ENCODE data around the gene LRP1.

LRP1 gene

DNA sequence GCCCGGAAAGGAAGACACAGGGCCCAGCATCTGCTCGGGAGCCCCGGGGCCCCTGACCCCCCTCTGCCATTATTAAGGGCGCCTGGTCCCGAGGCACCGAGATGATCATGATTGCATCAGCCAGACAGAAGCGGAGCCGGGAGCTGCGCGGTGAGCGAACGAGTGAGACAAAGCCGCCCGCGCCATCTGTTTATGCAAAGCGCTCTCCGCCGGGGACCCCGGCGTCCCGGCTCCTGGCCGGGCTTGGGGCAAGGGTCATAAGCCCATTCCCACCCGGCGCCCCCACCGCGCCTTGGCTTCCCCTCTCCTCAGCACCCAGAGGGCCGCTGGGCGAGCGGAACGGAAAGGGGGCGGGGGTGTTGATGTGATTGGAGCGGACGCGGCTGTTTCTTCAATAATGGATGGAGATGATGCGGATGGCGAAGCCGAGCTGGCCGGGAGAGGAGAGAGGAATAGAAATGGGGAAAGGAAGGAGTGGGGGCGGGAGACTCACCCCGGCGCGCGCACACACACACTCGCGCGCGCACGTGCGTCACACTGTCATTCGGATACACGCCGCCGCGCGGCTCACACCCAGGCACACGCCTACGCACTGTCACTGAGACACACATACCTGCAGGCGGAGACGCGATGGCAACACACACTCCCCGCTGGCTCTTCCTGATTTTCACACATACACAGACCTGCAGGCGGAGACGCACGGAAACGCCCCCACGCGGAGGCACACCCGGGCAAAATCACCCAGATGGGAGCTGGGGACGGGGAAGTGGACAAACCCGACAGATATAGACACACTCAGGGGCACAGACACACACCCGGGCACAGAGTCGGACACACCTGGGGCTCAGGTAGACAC lies 112.0 kb downstream of the LRP1 start:
- DNase-seq (ENCODE audit: low read depth, low spot score), result no peak
- H3K27ac ChIP-seq, result peak overlapping the region; percentile 79

- no peak for DNase-seq (ENCODE audit: low read depth, low spot score)
Observed at GRCh38 chr12:57240926-57241401, 112.7 kb downstream of the LRP1 start.

DNA sequence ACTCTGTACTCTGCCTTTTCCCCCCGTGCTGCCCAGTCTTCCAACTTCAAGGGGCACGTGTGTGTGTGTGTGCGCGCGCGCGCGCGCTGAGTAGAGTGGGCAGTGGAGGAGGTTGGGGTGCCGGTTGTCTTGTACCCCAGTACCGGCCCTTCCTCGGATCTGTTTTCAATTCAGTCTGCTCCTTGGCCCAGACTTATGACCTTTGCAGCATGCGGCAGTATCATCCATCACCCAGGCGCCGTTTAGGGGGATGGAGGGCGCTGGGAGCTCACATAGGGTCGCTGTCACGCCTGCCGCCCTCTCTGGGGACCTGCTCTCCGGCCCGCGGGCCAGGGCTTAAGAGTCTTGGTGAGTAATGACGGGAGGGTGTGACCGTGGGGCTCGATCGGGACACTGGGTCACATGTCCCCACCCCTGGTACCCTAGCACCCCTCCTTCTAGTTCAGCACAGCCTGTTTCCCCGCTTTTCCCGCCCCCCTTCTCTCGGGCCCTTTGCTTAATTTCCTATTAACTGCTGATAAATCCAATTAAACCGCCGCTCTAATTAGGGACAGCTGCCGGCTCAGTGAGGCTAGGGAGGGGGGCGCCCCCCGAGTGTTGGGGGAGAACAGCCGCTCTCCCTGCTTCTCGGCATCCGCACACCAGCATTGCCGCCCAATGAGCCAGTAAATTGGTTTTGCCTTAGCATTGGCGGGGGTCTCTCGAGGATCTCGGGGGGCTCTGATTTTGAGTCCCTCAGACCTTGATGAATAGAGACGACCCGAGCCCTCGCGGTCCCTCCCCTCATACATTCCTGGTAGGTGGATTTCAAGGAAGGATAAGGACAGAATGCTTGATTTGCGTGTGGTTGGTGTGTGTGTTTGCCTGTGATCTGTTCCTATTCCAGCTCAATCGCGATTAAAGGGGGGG lies 113.4 kb downstream of the LRP1 start:
- H3K27ac ChIP-seq, result no peak overlapping the region
- DNase-seq (ENCODE audit: low read depth, low spot score), result no peak

More at GRCh38 chr12:57240926-57241401, 112.7 kb downstream of the LRP1 start:
- H3K27ac ChIP-seq, result peak overlapping the region; percentile 79

DNA sequence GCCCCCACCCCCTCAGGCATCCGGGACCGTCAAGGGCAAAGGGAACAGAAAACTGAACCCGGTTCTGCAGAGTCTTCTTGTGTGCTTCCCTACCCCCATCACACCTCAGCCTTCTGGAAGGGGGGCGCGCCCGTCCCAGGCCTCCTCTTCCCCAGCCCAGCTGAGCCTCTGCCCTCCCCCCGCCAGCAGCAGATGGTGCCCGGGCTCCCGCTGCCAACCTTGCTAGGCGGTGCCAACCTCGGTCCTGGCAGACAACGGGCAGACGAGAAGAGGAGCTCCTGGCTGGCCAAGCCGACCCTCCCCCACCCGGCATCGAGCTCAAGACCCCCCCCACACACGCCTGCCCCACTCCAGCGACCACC lies 114.0 kb downstream of the LRP1 start:
- no peak for DNase-seq (ENCODE audit: low read depth, low spot score)
- no peak overlapping the region for H3K27ac ChIP-seq

GRCh38 chr12:57242691-57243454 lies 114.6 kb downstream of the LRP1 start:
- DNase-seq (ENCODE audit: low read depth, low spot score), result no peak
- no peak overlapping the region for H3K27ac ChIP-seq

GRCh38 chr12:57243521-57244311 lies 115.4 kb downstream of the LRP1 start:
- DNase-seq (ENCODE audit: low read depth, low spot score), result no peak
- no peak overlapping the region for H3K27ac ChIP-seq

GRCh38 chr12:57244312-57244696 lies 116.0 kb downstream of the LRP1 start:
- H3K27ac ChIP-seq, result no peak overlapping the region
- no peak for DNase-seq (ENCODE audit: low read depth, low spot score)

- no peak overlapping the region for H3K27ac ChIP-seq
- no peak for DNase-seq (ENCODE audit: low read depth, low spot score)
Observed at GRCh38 chr12:57247041-57247440, 118.8 kb downstream of the LRP1 start.

DNA sequence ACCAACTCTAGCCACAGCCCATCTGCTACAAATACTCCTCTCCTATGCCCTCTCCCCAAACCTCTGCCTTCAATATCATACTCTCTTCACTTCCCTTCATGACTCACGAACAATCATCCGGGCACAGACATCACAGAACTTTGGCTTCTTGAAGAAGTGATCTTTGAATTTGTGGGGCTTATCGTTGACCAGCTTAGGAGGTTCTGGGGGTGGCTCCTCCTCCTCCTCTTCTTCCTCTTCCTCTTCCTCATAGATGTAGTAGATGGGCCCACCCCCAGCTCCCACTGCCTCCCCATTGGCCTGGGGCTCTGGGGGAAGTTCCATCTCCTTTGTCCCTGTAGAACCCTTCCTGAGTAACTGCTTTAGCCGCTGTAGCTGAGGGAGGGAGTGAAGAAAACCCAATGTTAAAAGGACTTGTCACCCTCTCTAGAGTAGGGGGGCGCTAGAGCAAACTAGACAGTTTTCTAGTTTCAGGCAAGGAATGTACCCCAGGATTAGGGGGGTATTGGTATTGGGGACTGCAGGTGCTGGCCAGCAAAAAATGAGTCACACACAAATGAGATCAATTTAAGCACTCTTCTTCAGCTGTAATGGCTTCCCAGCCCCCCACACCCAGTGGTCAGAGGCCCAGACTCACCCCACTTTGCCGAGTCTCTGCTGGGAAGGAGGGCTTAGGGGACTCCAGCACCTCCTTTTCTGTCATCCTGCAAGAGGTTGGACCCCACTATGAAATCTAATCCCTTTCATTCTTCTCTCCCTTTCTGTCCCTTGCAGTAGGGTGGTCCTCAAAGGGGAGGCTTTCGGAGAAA lies 120.9 kb downstream of the LRP1 start:
- H3K27ac ChIP-seq, result no peak overlapping the region
- no peak for DNase-seq (ENCODE audit: low read depth, low spot score)

GRCh38 chr12:57250541-57250940 lies 122.3 kb downstream of the LRP1 start:
- H3K27ac ChIP-seq, result no peak overlapping the region

GRCh38 chr12:57250956-57251355 lies 122.7 kb downstream of the LRP1 start, which contains the start of gene STAC3:
Gene STAC3, minus strand, starts transcription at chr12:57251187. Its CDS starts 1,551 bp downstream, at chr12:57249636.
- H3K27ac ChIP-seq, result no peak within 1 kb of the TSS
- no peak for DNase-seq (ENCODE audit: low read depth, low spot score)

More at GRCh38 chr12:57250541-57250940, 122.3 kb downstream of the LRP1 start:
- no peak for DNase-seq (ENCODE audit: low read depth, low spot score)

DNA sequence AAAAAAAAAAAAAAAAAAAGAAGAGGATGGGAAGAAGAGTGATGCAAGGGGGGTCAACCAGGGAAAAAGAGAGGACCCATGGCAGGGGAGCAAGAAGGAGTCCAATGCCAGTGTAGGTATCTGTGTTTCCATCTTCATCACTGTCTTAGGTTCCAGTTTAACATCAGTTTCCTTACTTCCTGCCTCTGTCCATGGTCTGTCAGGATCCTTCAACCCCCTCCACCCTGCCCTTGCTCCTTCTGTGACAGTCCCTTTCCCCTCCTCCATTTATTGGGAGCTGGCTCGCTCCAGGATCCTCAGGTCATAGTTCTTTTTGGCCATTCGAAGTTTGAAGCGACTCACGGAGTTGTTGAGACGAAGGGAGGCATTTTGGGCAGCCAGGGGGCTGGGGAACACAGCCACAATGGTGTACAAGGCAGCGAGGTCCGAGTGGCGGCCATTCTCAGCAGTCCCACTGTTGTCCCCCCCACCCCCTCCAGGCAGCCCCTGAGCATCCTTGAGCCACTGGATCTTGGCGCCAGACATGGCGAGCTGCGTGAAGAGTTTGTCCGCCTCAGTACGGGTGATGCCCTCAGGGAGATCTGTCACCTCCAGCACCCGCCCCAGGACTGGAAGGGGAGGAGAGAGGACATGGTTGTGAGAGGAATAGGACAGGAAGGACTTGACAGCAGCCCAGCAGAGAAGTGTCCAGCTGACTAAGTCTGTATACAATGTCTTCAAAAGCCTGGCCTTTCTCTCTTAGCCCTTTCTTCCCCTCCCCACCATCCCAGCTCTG lies 126.4 kb downstream of the LRP1 start:
- no peak overlapping the region for H3K27ac ChIP-seq

DNA sequence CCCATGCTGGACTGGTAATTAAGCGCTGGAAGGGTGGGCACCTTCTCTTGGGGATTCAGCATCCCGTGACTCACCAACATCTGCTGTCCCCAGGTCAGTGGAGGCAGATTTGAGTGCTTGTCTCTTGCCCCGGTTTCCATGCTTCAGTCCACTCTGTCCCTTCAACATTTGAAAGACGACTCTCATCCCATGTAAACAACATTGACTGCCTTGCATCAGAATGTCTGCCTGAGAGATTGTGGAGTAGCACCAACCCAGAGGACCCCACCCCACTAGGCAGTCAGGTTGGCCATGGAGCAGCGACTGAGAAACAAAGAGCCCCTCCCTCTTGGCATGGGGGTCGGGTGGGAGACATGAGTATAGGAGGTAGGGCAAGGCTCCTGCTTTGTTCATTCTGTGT lies 127.6 kb downstream of the LRP1 start:
- no peak overlapping the region for H3K27ac ChIP-seq
- DNase-seq (ENCODE audit: low read depth, low spot score), result no peak

More for the DNA sequence above, 126.4 kb downstream of the LRP1 start:
- DNase-seq (ENCODE audit: low read depth, low spot score), result no peak

- H3K27ac ChIP-seq, result no peak overlapping the region
- no peak for DNase-seq (ENCODE audit: low read depth, low spot score)
Observed at GRCh38 chr12:57258977-57259970, 131.0 kb downstream of the LRP1 start.

GRCh38 chr12:57260366-57260765 lies 132.1 kb downstream of the LRP1 start:
- DNase-seq (ENCODE audit: low read depth, low spot score), result no peak
- no peak overlapping the region for H3K27ac ChIP-seq

- DNase-seq (ENCODE audit: low read depth, low spot score), result no peak
- no peak overlapping the region for H3K27ac ChIP-seq
Observed at GRCh38 chr12:57261428-57261865, 133.2 kb downstream of the LRP1 start.
